OCI-LY1 (cell line): ENCODE measurements around the gene HLA-DOA.

Experiments used
- EZH2 ChIP-seq: fragments of 200-600 bp; sonication (generic), shearing (Covaris generic); IDR thresholded peaks from 2 replicates; pipeline ENCODE4 v1.8.0; 2017; ENCODE audit warnings: borderline replicate concordance, mixed run types, mild to moderate bottlenecking, antibody characterized with exemption, low read length, moderate library complexity, mixed read lengths
- TF ChIP-seq, protein P1 (sequence below): fragments of 200-600 bp; sonication (generic), shearing (Covaris generic); IDR thresholded peaks from 2 replicates; pipeline ENCODE4 v1.5.1; 2017; ENCODE audit warnings: mild to moderate bottlenecking, antibody characterized with exemption, low read length, moderate library complexity, mixed read lengths

DNA sequence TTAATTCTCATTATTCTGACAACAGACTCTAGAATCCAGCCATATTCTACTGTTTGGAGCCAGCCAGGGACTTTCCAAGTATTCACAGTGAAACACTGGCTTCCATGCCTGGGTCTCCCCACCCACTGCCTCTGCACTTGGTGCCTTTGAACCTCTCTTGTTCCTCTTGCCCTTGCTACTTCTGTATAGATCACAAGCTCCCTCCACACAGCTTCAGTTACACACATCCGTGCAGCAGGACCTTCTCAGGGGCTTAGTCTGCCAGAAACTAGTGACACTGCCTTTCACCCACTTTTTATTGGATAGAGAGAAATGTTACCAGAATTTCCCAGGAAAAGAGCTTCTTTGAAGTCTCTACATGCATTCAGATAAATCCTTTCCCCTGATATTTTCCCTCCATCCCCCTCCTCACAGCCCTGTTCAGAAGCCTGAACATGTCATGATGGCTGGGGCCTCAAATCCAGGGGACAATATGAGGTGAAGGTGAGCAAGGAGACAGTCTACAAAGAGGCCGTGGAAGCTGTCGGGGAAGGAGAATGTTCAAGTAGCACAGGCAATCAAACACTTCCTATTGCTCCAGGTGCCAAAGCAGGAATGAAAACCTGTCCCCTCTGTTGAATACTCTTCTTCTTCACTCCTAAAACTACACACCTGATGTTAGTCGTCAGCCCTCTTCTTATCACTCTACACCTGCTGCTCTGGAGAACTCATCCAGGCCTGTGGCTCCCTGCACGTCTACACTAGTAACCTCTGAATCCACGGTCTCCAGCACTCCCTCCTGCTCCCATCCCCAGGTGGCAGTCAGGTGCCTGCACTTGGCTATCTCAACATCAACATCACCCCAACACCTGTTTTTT, 20.2 kb upstream of the HLA-DOA start:
- TF ChIP-seq, protein P1, sequence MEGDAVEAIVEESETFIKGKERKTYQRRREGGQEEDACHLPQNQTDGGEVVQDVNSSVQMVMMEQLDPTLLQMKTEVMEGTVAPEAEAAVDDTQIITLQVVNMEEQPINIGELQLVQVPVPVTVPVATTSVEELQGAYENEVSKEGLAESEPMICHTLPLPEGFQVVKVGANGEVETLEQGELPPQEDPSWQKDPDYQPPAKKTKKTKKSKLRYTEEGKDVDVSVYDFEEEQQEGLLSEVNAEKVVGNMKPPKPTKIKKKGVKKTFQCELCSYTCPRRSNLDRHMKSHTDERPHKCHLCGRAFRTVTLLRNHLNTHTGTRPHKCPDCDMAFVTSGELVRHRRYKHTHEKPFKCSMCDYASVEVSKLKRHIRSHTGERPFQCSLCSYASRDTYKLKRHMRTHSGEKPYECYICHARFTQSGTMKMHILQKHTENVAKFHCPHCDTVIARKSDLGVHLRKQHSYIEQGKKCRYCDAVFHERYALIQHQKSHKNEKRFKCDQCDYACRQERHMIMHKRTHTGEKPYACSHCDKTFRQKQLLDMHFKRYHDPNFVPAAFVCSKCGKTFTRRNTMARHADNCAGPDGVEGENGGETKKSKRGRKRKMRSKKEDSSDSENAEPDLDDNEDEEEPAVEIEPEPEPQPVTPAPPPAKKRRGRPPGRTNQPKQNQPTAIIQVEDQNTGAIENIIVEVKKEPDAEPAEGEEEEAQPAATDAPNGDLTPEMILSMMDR = no peak
- TF ChIP-seq EZH2 = no peak
